Thymus (tissue), 11 donors: Measurements from ENCODE around the gene ASCL4. TPM values are rescaled to one million over a fixed set of nuclear protein-coding genes. Genes with fewer than 3 reads are reported as not detected.

Source experiments
- DNase-seq, 9 donors: peaks; one replicate each; pipeline ENCODE4 v3.0.0-alpha.2; 2013; ENCODE audit warnings: low spot score in 9 of 9, low read depth in 6 of 9, missing footprints in 1 of 9
- H3K27ac ChIP-seq, 2 donors: one replicate each; pipeline ENCODE4 v1.5.1; 2013; ENCODE audit warnings: control low read depth in 1 of 2, low read depth in 1 of 2, low read length in 1 of 2, mild to moderate bottlenecking in 1 of 2, moderate library complexity in 1 of 2
- H3K27me3 ChIP-seq, 2 donors: one replicate each; pipeline ENCODE4 v1.5.1; 2013; ENCODE audit warnings: low read length in 1 of 2; ENCODE audit not compliant: control insufficient read depth in 2 of 2, insufficient read depth in 1 of 2
- H3K36me3 ChIP-seq, 2 donors: one replicate each; pipeline ENCODE4 v1.5.1; 2013; ENCODE audit warnings: low read length in 1 of 2, mild to moderate bottlenecking in 1 of 2, moderate library complexity in 1 of 2; ENCODE audit not compliant: control insufficient read depth in 2 of 2, insufficient read depth in 2 of 2
- H3K4me1 ChIP-seq, 2 donors: one replicate each; pipeline ENCODE4 v1.5.1; 2013; ENCODE audit warnings: low read length in 2 of 2; ENCODE audit not compliant: control insufficient read depth in 2 of 2, insufficient read depth in 2 of 2
- H3K4me3 ChIP-seq, 2 donors: one replicate each; pipeline ENCODE4 v1.5.1; 2013; ENCODE audit warnings: low read length in 2 of 2, control low read depth in 1 of 2, mild to moderate bottlenecking in 1 of 2
- H3K9me3 ChIP-seq, 2 donors: one replicate each; pipeline ENCODE4 v1.5.1; 2013; ENCODE audit warnings: low read length in 1 of 2, mild to moderate bottlenecking in 1 of 2; ENCODE audit not compliant: control insufficient read depth in 2 of 2, insufficient read depth in 1 of 2
- WGBS: extraction: QIAGEN DNeasy Blood & Tissue Kit; methylation state at CpG from one replicate; pipeline ENCODE4 v1.1.7; 2013; 5-methylcytosine and 5-hydroxymethylcytosine counted together
- polyA plus RNA-seq: library from polyadenylated mRNA; stranded (reverse); fragments of 200-250 nt; gene quantifications from one replicate; pipeline ENCODE4 v1.2.3, GENCODE V29; 2013
- total RNA-seq: library from RNA; stranded (reverse); fragments of 120-200 nt; gene quantifications from one replicate; pipeline ENCODE4 v1.2.4, GENCODE V29; 2013
- donor health status: healthy.

ASCL4 gene
- total and polyA plus RNA-seq, 2 donors: 0.38 to 0.52 TPM

- no peaks in the 10 kb centered on the region for H3K9me3 ChIP-seq
- no peaks in the 10 kb centered on the region for H3K36me3 ChIP-seq
- 95% methylated on average over 1 of the region's 1 CpG for WGBS
- no peak overlapping the region for H3K4me3 ChIP-seq
- no peak overlapping the region for H3K27ac ChIP-seq
- no peaks in the 10 kb centered on the region for H3K27me3 ChIP-seq
- no peaks in the 10 kb centered on the region for H3K4me1 ChIP-seq
- no peak for DNase-seq
Observed at GRCh38 chr12:107817250-107817649, 42.7 kb downstream of the ASCL4 start.

DNA sequence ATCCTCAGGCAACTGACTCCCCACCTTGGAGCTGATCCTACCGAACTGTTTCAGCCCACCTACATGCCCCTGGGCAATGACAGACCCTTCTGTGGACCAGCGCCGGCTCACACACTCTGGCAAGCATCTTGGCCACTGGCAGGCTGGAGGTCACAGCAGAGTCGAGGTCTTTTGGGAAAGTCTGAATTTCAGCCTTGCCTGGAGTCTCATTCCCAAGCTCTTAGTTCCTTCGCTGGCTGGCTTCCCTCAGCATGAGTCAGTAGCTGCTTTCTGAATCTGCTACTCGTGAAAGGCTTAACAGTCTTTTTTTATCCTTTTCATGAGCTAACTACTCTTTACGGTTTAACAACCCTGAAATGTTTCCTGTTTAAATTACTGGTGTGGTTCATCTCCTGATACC, 44.5 kb downstream of the ASCL4 start:
- no peak overlapping the region for H3K27ac ChIP-seq
- no peak overlapping the region for H3K4me3 ChIP-seq
- DNase-seq: no peak
- 82% methylated on average over 7 of the region's 7 CpGs for WGBS
- no peaks in the 10 kb centered on the region for H3K27me3 ChIP-seq
- no peaks in the 10 kb centered on the region for H3K4me1 ChIP-seq
- H3K36me3 ChIP-seq: no peaks in the 10 kb centered on the region
- H3K9me3 ChIP-seq: no peaks in the 10 kb centered on the region

GRCh38 chr12:107822356-107822755, 47.9 kb downstream of the ASCL4 start:
- 47% methylated on average over 8 of the region's 8 CpGs for WGBS
- no peak for DNase-seq
- Histone ChIP-seq H3K27ac (no peak overlapping the region), H3K9me3 (peaks cover 0 to 4% of the 10 kb centered on the region in 2 donors), H3K4me3 (no peak overlapping the region), H3K36me3 (no peaks in the 10 kb centered on the region), H3K27me3 (no peaks in the 10 kb centered on the region), H3K4me1 (no peaks in the 10 kb centered on the region)

Other genes starting within 250 kb of the ASCL4 start
- gene PWP1, start 88.9 kb upstream of the ASCL4 start, total RNA-seq: 43.3 TPM
- gene PWP1, start 88.9 kb upstream of the ASCL4 start, polyA plus RNA-seq: 33.8 TPM
- 10.5 TPM for gene PRDM4, start 13.6 kb upstream of the ASCL4 start, total RNA-seq
- 12.8 TPM for gene PRDM4, start 13.6 kb upstream of the ASCL4 start, polyA plus RNA-seq